RWPE2 (cell line): ENCODE results near the gene BBS12.

Experiments used
- ATAC-seq: fragments of 200-7000 bp; cut with Tn5 transposase; 3 replicates; pipeline ENCODE4 v1.9.1; 2021; ENCODE audit warnings: low read depth
- DNase-seq: peaks from one replicate; pipeline ENCODE4 v3.0.0-alpha.2; 2020; ENCODE audit warnings: low spot score
- H3K27ac ChIP-seq: fragments of 450-650 bp; 2 replicates; pipeline ENCODE4 v1.5.1; 2017; ENCODE audit warnings: mild to moderate bottlenecking; ENCODE audit not compliant: poor library complexity, severe bottlenecking
- H3K27me3 ChIP-seq: fragments of 250-450 bp; sonication (Bioruptor Pico); 2 replicates; pipeline ENCODE4 v1.5.1; 2021; ENCODE audit warnings: mild to moderate bottlenecking, moderate library complexity; ENCODE audit not compliant: insufficient read depth, poor library complexity, severe bottlenecking
- H3K36me3 ChIP-seq: fragments of 250-450 bp; sonication (Bioruptor Pico); 2 replicates; pipeline ENCODE4 v1.5.1; 2020; ENCODE audit warnings: low read depth, mild to moderate bottlenecking, moderate library complexity
- H3K4me1 ChIP-seq: fragments of 250-450 bp; sonication (Bioruptor Pico); 2 replicates; pipeline ENCODE4 v1.5.1; 2021; ENCODE audit warnings: mild to moderate bottlenecking, moderate library complexity; ENCODE audit not compliant: insufficient read depth, poor library complexity, severe bottlenecking
- H3K4me3 ChIP-seq: fragments of 250-450 bp; sonication (Bioruptor Pico); 2 replicates; pipeline ENCODE4 v1.5.1; 2021; ENCODE audit warnings: mild to moderate bottlenecking, moderate library complexity; ENCODE audit not compliant: severe bottlenecking
- H3K9me3 ChIP-seq: fragments of 250-450 bp; sonication (Bioruptor Pico); 2 replicates; pipeline ENCODE4 v1.5.1; 2021; ENCODE audit warnings: mild to moderate bottlenecking, moderate library complexity; ENCODE audit not compliant: severe bottlenecking
- CTCF ChIP-seq: fragments of 450-650 bp; IDR thresholded peaks from one replicate; pipeline ENCODE4 v1.5.1; 2017; ENCODE audit warnings: mild to moderate bottlenecking, moderate library complexity; ENCODE audit not compliant: poor library complexity, severe bottlenecking

The BBS12 gene

GRCh38 chr4:122776916-122777315, 44.4 kb downstream of the BBS12 start:
- no peak for DNase-seq
- H3K27ac ChIP-seq = peak overlapping the region; percentile 96
- peaks cover 40% of the 10 kb centered on the region for H3K4me1 ChIP-seq
- no peaks in the 10 kb centered on the region for H3K27me3 ChIP-seq
- TF ChIP-seq CTCF = no peak
- no peaks in the 10 kb centered on the region for H3K9me3 ChIP-seq
- no peak overlapping the region for H3K4me3 ChIP-seq
- no peaks in the 10 kb centered on the region for H3K36me3 ChIP-seq
- no peak; the same call in 1 of the 3 replicates for ATAC-seq

- ATAC-seq (peak; percentile 88), DNase-seq (no peak)
- Histone ChIP-seq H3K4me1 (peaks cover 36% of the 10 kb centered on the region), H3K27me3 (no peaks in the 10 kb centered on the region), H3K9me3 (no peaks in the 10 kb centered on the region), H3K27ac (peak overlapping the region; percentile 96), H3K36me3 (no peaks in the 10 kb centered on the region), H3K4me3 (no peak overlapping the region)
- TF ChIP-seq CTCF = no peak
Measured at GRCh38 chr4:122777846-122778673, 45.6 kb downstream of the BBS12 start.

- H3K4me1 ChIP-seq = peaks cover 58% of the 10 kb centered on the region
- H3K27ac ChIP-seq = peak overlapping the region; percentile 96
- no peaks in the 10 kb centered on the region for H3K36me3 ChIP-seq
- no peak for DNase-seq
- H3K4me3 ChIP-seq = no peak overlapping the region
- no peaks in the 10 kb centered on the region for H3K9me3 ChIP-seq
- ATAC-seq = no peak
- no peak for TF ChIP-seq CTCF
- no peaks in the 10 kb centered on the region for H3K27me3 ChIP-seq
Measured at GRCh38 chr4:122781486-122781885, 49.0 kb downstream of the BBS12 start.

- H3K36me3 ChIP-seq = no peaks in the 10 kb centered on the region
- no peak overlapping the region for H3K4me3 ChIP-seq
- DNase-seq = peak; percentile 91
- TF ChIP-seq CTCF = no peak
- ATAC-seq = peak; percentile 98
- H3K4me1 ChIP-seq = peaks cover 41% of the 10 kb centered on the region
- H3K27ac ChIP-seq = peak overlapping the region; percentile 96
- H3K27me3 ChIP-seq = no peaks in the 10 kb centered on the region
- no peaks in the 10 kb centered on the region for H3K9me3 ChIP-seq
Measured at GRCh38 chr4:122783301-122784215, 51.1 kb downstream of the BBS12 start.
